Measurements from ENCODE around the gene HTR2C. TPM values are rescaled to one million over a fixed set of nuclear protein-coding genes. Genes with fewer than 3 reads are reported as not detected.

HTR2C gene
- total RNA-seq, 1 donor from 2014 or later, result not detected

- H3K36me3 Mint-ChIP-seq (ENCODE audit: low read depth, unreplicated experiment), result no peaks in the 10 kb centered on the region
- Histone ChIP-seq H3K27me3 (ENCODE audit: insufficient read depth, low read length) (no peaks in the 10 kb centered on the region), H3K4me3 (ENCODE audit: insufficient read depth, low read depth, low read length) (no peak overlapping the region), H3K79me2 (ENCODE audit: insufficient read depth, low read length) (no peaks in the 10 kb centered on the region), H3K36me3 (ENCODE audit: insufficient read depth, low read length) (no peaks in the 10 kb centered on the region), H3K9ac (ENCODE audit: low read length) (no peak overlapping the region), H3K4me2 (ENCODE audit: low read length) (no peak overlapping the region), H2AFZ (ENCODE audit: low read depth, low read length) (no peak overlapping the region), H3K4me1 (ENCODE audit: insufficient read depth, low read length) (no peaks in the 10 kb centered on the region), H4K20me1 (ENCODE audit: insufficient read depth, low read length) (no peaks in the 10 kb centered on the region), H3K9me3 (ENCODE audit: insufficient read depth, low read depth, low read length) (no peaks in the 10 kb centered on the region), H3K27ac (ENCODE audit: low read depth, low read length) (no peak overlapping the region)
- FAIRE-seq, result peak; percentile 99
- H3K9me3 Mint-ChIP-seq (ENCODE audit: unreplicated experiment), result no peaks in the 10 kb centered on the region
- no peak for DNase-seq (ENCODE audit: low read depth)
- H3K4me1 Mint-ChIP-seq (ENCODE audit: low read depth, unreplicated experiment), result no peaks in the 10 kb centered on the region
- no peak overlapping the region for H3K4me3 Mint-ChIP-seq (ENCODE audit: unreplicated experiment)
- H3K27me3 Mint-ChIP-seq (ENCODE audit: low read depth, unreplicated experiment), result no peaks in the 10 kb centered on the region
- H3K27ac Mint-ChIP-seq (ENCODE audit: unreplicated experiment), result no peak overlapping the region
- TF ChIP-seq EZH2 (IDR thresholded peaks at IDR 0.05; ENCODE audit: insufficient read depth, low read length) (no peak), CTCF (IDR thresholded peaks at IDR 0.05; ENCODE audit: insufficient read depth, low read depth, low read length) (no peak)
Observed at GRCh38 chrX:114715096-114715495, 131.2 kb downstream of the HTR2C start.

GRCh38 chrX:114717921-114718320 is 134.0 kb downstream of the HTR2C start:
- no peaks in the 10 kb centered on the region for H3K9me3 ChIP-seq (ENCODE audit: insufficient read depth, low read depth, low read length)
- TF ChIP-seq EZH2 (IDR thresholded peaks at IDR 0.05; ENCODE audit: insufficient read depth, low read length), result no peak
- no peak for TF ChIP-seq CTCF (IDR thresholded peaks at IDR 0.05; ENCODE audit: insufficient read depth, low read depth, low read length)
- no peak for FAIRE-seq
- Mint-ChIP-seq H3K27me3 (ENCODE audit: low read depth, unreplicated experiment) (no peaks in the 10 kb centered on the region), H3K27ac (ENCODE audit: unreplicated experiment) (no peak overlapping the region), H3K4me3 (ENCODE audit: unreplicated experiment) (no peak overlapping the region), H3K9me3 (ENCODE audit: unreplicated experiment) (no peaks in the 10 kb centered on the region), H3K4me1 (ENCODE audit: low read depth, unreplicated experiment) (no peaks in the 10 kb centered on the region), H3K36me3 (ENCODE audit: low read depth, unreplicated experiment) (no peaks in the 10 kb centered on the region)
- no peaks in the 10 kb centered on the region for H4K20me1 ChIP-seq (ENCODE audit: insufficient read depth, low read length)
- no peak overlapping the region for H3K4me3 ChIP-seq (ENCODE audit: insufficient read depth, low read depth, low read length)
- DNase-seq (ENCODE audit: low read depth), result no peak
- H3K79me2 ChIP-seq (ENCODE audit: insufficient read depth, low read length), result no peaks in the 10 kb centered on the region
- H3K4me1 ChIP-seq (ENCODE audit: insufficient read depth, low read length), result no peaks in the 10 kb centered on the region
- no peak overlapping the region for H3K4me2 ChIP-seq (ENCODE audit: low read length)
- no peaks in the 10 kb centered on the region for H3K27me3 ChIP-seq (ENCODE audit: insufficient read depth, low read length)
- no peak overlapping the region for H3K27ac ChIP-seq (ENCODE audit: low read depth, low read length)
- no peak overlapping the region for H3K9ac ChIP-seq (ENCODE audit: low read length)
- no peaks in the 10 kb centered on the region for H3K36me3 ChIP-seq (ENCODE audit: insufficient read depth, low read length)
- H2AFZ ChIP-seq (ENCODE audit: low read depth, low read length), result no peak overlapping the region

GRCh38 chrX:114766541-114766940 is 182.7 kb downstream of the HTR2C start:
- no peaks in the 10 kb centered on the region for H3K9me3 Mint-ChIP-seq (ENCODE audit: unreplicated experiment)
- Histone ChIP-seq H3K27me3 (ENCODE audit: insufficient read depth, low read length) (no peaks in the 10 kb centered on the region), H3K79me2 (ENCODE audit: insufficient read depth, low read length) (no peaks in the 10 kb centered on the region), H3K27ac (ENCODE audit: low read depth, low read length) (no peak overlapping the region), H3K4me1 (ENCODE audit: insufficient read depth, low read length) (no peaks in the 10 kb centered on the region), H3K9me3 (ENCODE audit: insufficient read depth, low read depth, low read length) (no peaks in the 10 kb centered on the region), H4K20me1 (ENCODE audit: insufficient read depth, low read length) (no peaks in the 10 kb centered on the region), H3K36me3 (ENCODE audit: insufficient read depth, low read length) (no peaks in the 10 kb centered on the region), H3K4me3 (ENCODE audit: insufficient read depth, low read depth, low read length) (no peak overlapping the region), H2AFZ (ENCODE audit: low read depth, low read length) (no peak overlapping the region), H3K4me2 (ENCODE audit: low read length) (no peak overlapping the region), H3K9ac (ENCODE audit: low read length) (no peak overlapping the region)
- H3K36me3 Mint-ChIP-seq (ENCODE audit: low read depth, unreplicated experiment), result no peaks in the 10 kb centered on the region
- FAIRE-seq (no peak), DNase-seq (ENCODE audit: low read depth) (no peak)
- H3K27ac Mint-ChIP-seq (ENCODE audit: unreplicated experiment), result no peak overlapping the region
- no peak for TF ChIP-seq CTCF (IDR thresholded peaks at IDR 0.05; ENCODE audit: insufficient read depth, low read depth, low read length)
- no peaks in the 10 kb centered on the region for H3K4me1 Mint-ChIP-seq (ENCODE audit: low read depth, unreplicated experiment)
- H3K4me3 Mint-ChIP-seq (ENCODE audit: unreplicated experiment), result no peak overlapping the region
- no peaks in the 10 kb centered on the region for H3K27me3 Mint-ChIP-seq (ENCODE audit: low read depth, unreplicated experiment)

All from astrocyte (in vitro differentiated cells and primary cell).